HG02763 (cell line): ENCODE results near the gene SAMD10.

Experiments used
- ATAC-seq: cut with Tn5 transposase; IDR thresholded peaks from one replicate; pipeline ENCODE4 v1.9.1; 2021; ENCODE audit warnings: mild to moderate bottlenecking, moderate library complexity; ENCODE audit not compliant: unreplicated experiment

Gene SAMD10

GRCh38 chr20:63957690-63958441, 21.6 kb downstream of the SAMD10 start:
- ATAC-seq = no peak

GRCh38 chr20:63957004-63957689, 22.3 kb downstream of the SAMD10 start:
- peak; percentile 13 for ATAC-seq

- ATAC-seq = no peak
Observed at GRCh38 chr20:63956664-63957003, 22.8 kb downstream of the SAMD10 start.

GRCh38 chr20:63955827-63956663, 23.4 kb downstream of the SAMD10 start, which contains the start of gene UCKL1:
UCKL1 (minus strand) TSS chr20:63956416; CDS start chr20:63956372, 44 bp downstream.
- ATAC-seq = peak; percentile 64

- peak; percentile 15 for ATAC-seq
Observed at GRCh38 chr20:63955281-63955826, 24.1 kb downstream of the SAMD10 start.

GRCh38 chr20:63953764-63954429, 25.5 kb downstream of the SAMD10 start:
- no peak for ATAC-seq

GRCh38 chr20:63952769-63953168, 26.7 kb downstream of the SAMD10 start:
- no peak for ATAC-seq

- ATAC-seq = no peak
Observed at GRCh38 chr20:63952210-63952535, 27.3 kb downstream of the SAMD10 start.

- ATAC-seq = no peak
Observed at GRCh38 chr20:63951398-63952209, 27.8 kb downstream of the SAMD10 start.

GRCh38 chr20:63950701-63951397, 28.6 kb downstream of the SAMD10 start:
- no peak for ATAC-seq

- ATAC-seq = no peak
Observed at GRCh38 chr20:63947638-63948456, 31.6 kb downstream of the SAMD10 start.

- ATAC-seq = no peak
Observed at GRCh38 chr20:63946986-63947637, 32.3 kb downstream of the SAMD10 start.

- no peak for ATAC-seq
Observed at GRCh38 chr20:63945921-63946920, 33.2 kb downstream of the SAMD10 start.

- no peak for ATAC-seq
Observed at GRCh38 chr20:63945031-63945658, 34.3 kb downstream of the SAMD10 start.

GRCh38 chr20:63944078-63944941, 35.1 kb downstream of the SAMD10 start:
- ATAC-seq = no peak

GRCh38 chr20:63943808-63944077, 35.7 kb downstream of the SAMD10 start:
- ATAC-seq = no peak
